ENCODE results near the gene POFUT1.
"Not testable (repeated sequence)": the region's sequence is repeated elsewhere in the genome, so short reads cannot be mapped to it uniquely, and the experiment has no call there.

Gene POFUT1

DNA sequence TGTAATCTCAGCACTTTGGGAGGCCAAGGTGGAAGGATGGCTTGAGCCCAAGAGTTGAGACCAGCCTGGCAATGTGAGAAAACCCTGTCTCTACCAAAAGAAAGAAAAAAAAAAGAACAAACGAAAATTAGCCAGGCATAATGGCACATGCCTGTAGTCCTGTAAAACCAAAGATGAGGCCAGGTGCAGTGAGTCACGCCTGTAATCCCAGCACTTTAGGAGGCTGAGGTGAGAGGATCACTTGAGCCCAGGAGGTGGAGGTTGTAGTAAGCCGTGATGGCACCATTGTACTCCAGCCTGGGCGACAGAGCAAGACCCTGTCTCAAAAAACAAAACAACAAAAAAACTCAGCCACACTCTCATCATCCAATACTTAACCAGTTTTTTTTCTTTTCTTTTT, 37.3 kb downstream of the POFUT1 start:
- WGBS: 88% methylated on average over 4 of the region's 4 CpGs

DNA sequence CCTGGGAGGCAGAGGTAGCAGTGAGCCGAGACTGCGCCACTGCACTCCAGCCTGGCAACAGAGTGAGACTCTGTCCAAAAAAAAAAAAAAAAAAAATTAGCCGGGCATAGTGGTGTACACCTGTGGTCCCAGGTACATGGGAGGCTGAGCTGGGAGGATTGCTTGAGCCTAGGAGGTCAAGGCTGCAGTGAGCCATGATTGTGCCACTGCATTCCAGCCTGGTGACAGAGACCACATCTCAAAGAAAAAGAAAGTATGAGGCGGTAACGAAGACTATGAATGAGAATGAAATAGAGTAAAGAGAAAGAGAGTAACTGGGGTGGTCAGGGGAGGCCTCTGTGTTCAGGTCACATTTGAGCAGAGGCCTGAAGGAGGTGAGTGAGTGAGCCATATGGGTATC, 38.5 kb downstream of the POFUT1 start:
- not testable (repeated sequence) for H2AK5ac ChIP-seq (ENCODE audit: low read length, severe bottlenecking); H3K4me1 ChIP-seq (ENCODE audit: control insufficient read depth, insufficient read depth, low read depth, low read length); H3K4me3 ChIP-seq (ENCODE audit: insufficient read depth in 1 of 2, low read depth in 1 of 2, low read length in 2 of 2); H2BK12ac ChIP-seq (ENCODE audit: low read length in 2 of 2); H3K4ac ChIP-seq (ENCODE audit: low read depth in 1 of 2, low read length in 2 of 2); H2BK120ac ChIP-seq (ENCODE audit: low read depth, low read length); H2AFZ ChIP-seq (ENCODE audit: low read depth, low read length); H3K9me3 ChIP-seq (ENCODE audit: control insufficient read depth, low read length); H3K9ac ChIP-seq (ENCODE audit: low read length); H3K18ac ChIP-seq (ENCODE audit: low read depth in 1 of 2, low read length in 2 of 2); H3K36me3 ChIP-seq (ENCODE audit: control insufficient read depth in 1 of 2, insufficient read depth in 2 of 2, low read depth in 1 of 2, low read length in 2 of 2); H3K79me1 ChIP-seq (replicated peaks; ENCODE audit: low read length, poor library complexity, severe bottlenecking); H3K4me2 ChIP-seq (ENCODE audit: low read length, poor library complexity, severe bottlenecking); DNase-seq; H3K23ac ChIP-seq (ENCODE audit: low read length in 2 of 2); H2BK5ac ChIP-seq (ENCODE audit: low read depth, low read length, poor library complexity, severe bottlenecking); H4K91ac ChIP-seq (ENCODE audit: low read length); H3K27ac ChIP-seq (ENCODE audit: low read length, poor library complexity, severe bottlenecking); H3K27me3 ChIP-seq (ENCODE audit: control insufficient read depth in 1 of 2, insufficient read depth in 1 of 2, low read length in 2 of 2); H4K8ac ChIP-seq (ENCODE audit: low read length); H2BK15ac ChIP-seq (ENCODE audit: low read depth, poor library complexity, severe bottlenecking); H3K14ac ChIP-seq (ENCODE audit: low read length in 2 of 2)
- 95% methylated on average over 5 of the region's 5 CpGs for WGBS

More for the DNA sequence above, 37.3 kb downstream of the POFUT1 start:
- Histone ChIP-seq H2AK5ac (ENCODE audit: low read length, severe bottlenecking) (no peak overlapping the region), H4K91ac (ENCODE audit: low read length) (no peak overlapping the region), H3K23ac (ENCODE audit: low read length in 2 of 2) (no peak overlapping the region), H3K4me3 (ENCODE audit: insufficient read depth in 1 of 2, low read depth in 1 of 2, low read length in 2 of 2) (no peak overlapping the region), H2BK15ac (ENCODE audit: low read depth, poor library complexity, severe bottlenecking) (no peak overlapping the region), H4K8ac (ENCODE audit: low read length) (no peak overlapping the region), H3K4ac (ENCODE audit: low read depth in 1 of 2, low read length in 2 of 2) (no peak overlapping the region), H3K27ac (ENCODE audit: low read length, poor library complexity, severe bottlenecking) (no peak overlapping the region), H3K36me3 (ENCODE audit: control insufficient read depth in 1 of 2, insufficient read depth in 2 of 2, low read depth in 1 of 2, low read length in 2 of 2) (no peaks in the 10 kb centered on the region), H2AFZ (ENCODE audit: low read depth, low read length) (no peak overlapping the region), H3K4me1 (ENCODE audit: control insufficient read depth, insufficient read depth, low read depth, low read length) (peaks cover 5% of the 10 kb centered on the region), H3K14ac (ENCODE audit: low read length in 2 of 2) (no peak overlapping the region), H3K18ac (ENCODE audit: low read depth in 1 of 2, low read length in 2 of 2) (no peak overlapping the region), H3K9ac (ENCODE audit: low read length) (no peak overlapping the region), H3K4me2 (ENCODE audit: low read length, poor library complexity, severe bottlenecking) (no peak overlapping the region), H2BK120ac (ENCODE audit: low read depth, low read length) (no peak overlapping the region), H2BK5ac (ENCODE audit: low read depth, low read length, poor library complexity, severe bottlenecking) (no peak overlapping the region), H3K9me3 (ENCODE audit: control insufficient read depth, low read length) (no peaks in the 10 kb centered on the region), H2BK12ac (ENCODE audit: low read length in 2 of 2) (no peak overlapping the region), H3K27me3 (ENCODE audit: control insufficient read depth in 1 of 2, insufficient read depth in 1 of 2, low read length in 2 of 2) (no peaks in the 10 kb centered on the region), H3K79me1 (replicated peaks; ENCODE audit: low read length, poor library complexity, severe bottlenecking) (no peaks in the 10 kb centered on the region)
- no peak for DNase-seq

DNA sequence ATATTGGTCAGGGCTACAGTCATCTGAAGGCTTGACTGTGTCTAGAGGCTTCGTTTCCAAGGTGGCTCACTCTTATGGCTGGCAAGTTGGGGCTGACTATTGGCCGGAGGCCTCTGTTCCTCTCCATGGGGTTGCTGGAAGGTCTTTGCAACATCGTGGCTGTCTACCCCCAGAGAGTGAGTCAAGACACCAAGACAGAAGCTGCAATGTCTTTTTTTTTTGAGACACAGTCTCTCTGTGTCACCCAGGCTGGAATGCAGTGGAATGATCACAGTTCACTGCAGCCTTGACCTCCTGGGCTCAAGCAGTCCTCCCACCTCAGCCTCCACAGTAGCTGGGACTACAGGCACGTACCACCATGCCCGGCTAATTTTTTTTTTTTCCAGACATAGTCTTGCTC, 40.4 kb downstream of the POFUT1 start:
- Histone ChIP-seq H4K91ac (ENCODE audit: low read length) (no peak overlapping the region), H3K79me1 (replicated peaks; ENCODE audit: low read length, poor library complexity, severe bottlenecking) (no peaks in the 10 kb centered on the region), H3K9me3 (ENCODE audit: control insufficient read depth, low read length) (no peaks in the 10 kb centered on the region), H3K4me3 (ENCODE audit: insufficient read depth in 1 of 2, low read depth in 1 of 2, low read length in 2 of 2) (no peak overlapping the region), H3K27me3 (ENCODE audit: control insufficient read depth in 1 of 2, insufficient read depth in 1 of 2, low read length in 2 of 2) (peaks cover 0 to 5% of the 10 kb centered on the region in 2 experiments), H3K18ac (ENCODE audit: low read depth in 1 of 2, low read length in 2 of 2) (no peak overlapping the region), H2AK5ac (ENCODE audit: low read length, severe bottlenecking) (no peak overlapping the region), H3K23ac (ENCODE audit: low read length in 2 of 2) (no peak overlapping the region), H3K14ac (ENCODE audit: low read length in 2 of 2) (no peak overlapping the region), H4K8ac (ENCODE audit: low read length) (no peak overlapping the region), H2BK15ac (ENCODE audit: low read depth, poor library complexity, severe bottlenecking) (no peak overlapping the region), H2BK120ac (ENCODE audit: low read depth, low read length) (no peak overlapping the region), H3K4ac (ENCODE audit: low read depth in 1 of 2, low read length in 2 of 2) (no peak overlapping the region), H3K36me3 (ENCODE audit: control insufficient read depth in 1 of 2, insufficient read depth in 2 of 2, low read depth in 1 of 2, low read length in 2 of 2) (no peaks in the 10 kb centered on the region), H3K27ac (ENCODE audit: low read length, poor library complexity, severe bottlenecking) (no peak overlapping the region), H2AFZ (ENCODE audit: low read depth, low read length) (no peak overlapping the region), H3K4me2 (ENCODE audit: low read length, poor library complexity, severe bottlenecking) (no peak overlapping the region), H3K9ac (ENCODE audit: low read length) (no peak overlapping the region), H2BK12ac (ENCODE audit: low read length in 2 of 2) (no peak overlapping the region), H3K4me1 (ENCODE audit: control insufficient read depth, insufficient read depth, low read depth, low read length) (peaks cover 4% of the 10 kb centered on the region), H2BK5ac (ENCODE audit: low read depth, low read length, poor library complexity, severe bottlenecking) (no peak overlapping the region)
- WGBS: 83% methylated on average over 5 of the region's 5 CpGs
- DNase-seq: no peak

DNA sequence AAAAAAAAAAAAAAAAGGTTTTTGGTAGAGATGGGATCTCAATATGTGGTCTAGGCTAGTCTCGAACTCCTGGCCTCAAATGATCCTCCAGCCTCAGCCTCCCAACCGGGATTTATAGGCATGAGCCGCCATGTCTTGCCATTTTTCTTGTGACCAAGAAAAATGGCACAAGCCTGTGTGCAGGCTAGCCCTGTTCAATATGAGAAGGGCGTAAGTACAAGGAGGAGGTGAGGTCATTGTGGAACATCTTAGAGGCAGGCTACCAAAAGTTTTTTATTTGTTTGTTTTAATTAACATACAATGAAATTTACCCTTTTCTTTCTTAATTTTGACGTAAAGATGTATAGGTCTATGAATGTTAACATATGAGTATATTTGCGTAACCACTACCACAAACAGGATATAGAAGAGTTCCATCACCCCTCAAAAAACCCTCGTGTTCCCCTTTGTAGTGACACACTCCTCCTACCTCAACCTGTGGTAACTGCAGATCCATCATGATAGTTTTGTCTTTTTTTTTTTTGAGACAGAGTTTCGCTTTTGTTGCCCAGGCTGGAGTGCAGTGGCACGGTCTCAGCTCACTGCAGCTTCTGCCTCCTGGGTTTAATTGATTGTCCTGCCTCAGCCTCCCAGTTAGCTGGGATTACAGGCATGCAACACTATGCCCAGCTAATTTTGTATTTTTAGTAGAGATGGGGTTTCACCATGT, 41.5 kb downstream of the POFUT1 start:
- H3K4me1 ChIP-seq (ENCODE audit: control insufficient read depth, insufficient read depth, low read depth, low read length): peaks cover 4% of the 10 kb centered on the region
- no peaks in the 10 kb centered on the region for H3K36me3 ChIP-seq (ENCODE audit: control insufficient read depth in 1 of 2, insufficient read depth in 2 of 2, low read depth in 1 of 2, low read length in 2 of 2)
- no peak overlapping the region for H4K91ac ChIP-seq (ENCODE audit: low read length)
- H3K27me3 ChIP-seq (ENCODE audit: control insufficient read depth in 1 of 2, insufficient read depth in 1 of 2, low read length in 2 of 2): peaks cover 0 to 5% of the 10 kb centered on the region in 2 experiments
- H3K4ac ChIP-seq (ENCODE audit: low read depth in 1 of 2, low read length in 2 of 2): no peak overlapping the region
- H3K27ac ChIP-seq (ENCODE audit: low read length, poor library complexity, severe bottlenecking): no peak overlapping the region
- no peak overlapping the region for H3K14ac ChIP-seq (ENCODE audit: low read length in 2 of 2)
- H2AFZ ChIP-seq (ENCODE audit: low read depth, low read length): no peak overlapping the region
- no peak overlapping the region for H2BK120ac ChIP-seq (ENCODE audit: low read depth, low read length)
- no peak overlapping the region for H2BK5ac ChIP-seq (ENCODE audit: low read depth, low read length, poor library complexity, severe bottlenecking)
- H3K9ac ChIP-seq (ENCODE audit: low read length): no peak overlapping the region
- DNase-seq: no peak
- H4K8ac ChIP-seq (ENCODE audit: low read length): no peak overlapping the region
- no peak overlapping the region for H2BK12ac ChIP-seq (ENCODE audit: low read length in 2 of 2)
- no peak overlapping the region for H2AK5ac ChIP-seq (ENCODE audit: low read length, severe bottlenecking)
- H3K4me2 ChIP-seq (ENCODE audit: low read length, poor library complexity, severe bottlenecking): no peak overlapping the region
- H3K18ac ChIP-seq (ENCODE audit: low read depth in 1 of 2, low read length in 2 of 2): no peak overlapping the region
- H3K23ac ChIP-seq (ENCODE audit: low read length in 2 of 2): no peak overlapping the region
- no peaks in the 10 kb centered on the region for H3K79me1 ChIP-seq (replicated peaks; ENCODE audit: low read length, poor library complexity, severe bottlenecking)
- no peak overlapping the region for H2BK15ac ChIP-seq (ENCODE audit: low read depth, poor library complexity, severe bottlenecking)
- WGBS: 87% methylated on average over 8 of the region's 9 CpGs
- H3K9me3 ChIP-seq (ENCODE audit: control insufficient read depth, low read length): peaks cover 3% of the 10 kb centered on the region
- no peak overlapping the region for H3K4me3 ChIP-seq (ENCODE audit: insufficient read depth in 1 of 2, low read depth in 1 of 2, low read length in 2 of 2)
